GM18520 (cell line): ENCODE results near the gene TRMT61B.

ENCODE experiments used
- ATAC-seq: cut with Tn5 transposase; IDR thresholded peaks from one replicate; pipeline ENCODE4 v1.9.1; 2021; ENCODE audit not compliant: unreplicated experiment

Gene TRMT61B

DNA sequence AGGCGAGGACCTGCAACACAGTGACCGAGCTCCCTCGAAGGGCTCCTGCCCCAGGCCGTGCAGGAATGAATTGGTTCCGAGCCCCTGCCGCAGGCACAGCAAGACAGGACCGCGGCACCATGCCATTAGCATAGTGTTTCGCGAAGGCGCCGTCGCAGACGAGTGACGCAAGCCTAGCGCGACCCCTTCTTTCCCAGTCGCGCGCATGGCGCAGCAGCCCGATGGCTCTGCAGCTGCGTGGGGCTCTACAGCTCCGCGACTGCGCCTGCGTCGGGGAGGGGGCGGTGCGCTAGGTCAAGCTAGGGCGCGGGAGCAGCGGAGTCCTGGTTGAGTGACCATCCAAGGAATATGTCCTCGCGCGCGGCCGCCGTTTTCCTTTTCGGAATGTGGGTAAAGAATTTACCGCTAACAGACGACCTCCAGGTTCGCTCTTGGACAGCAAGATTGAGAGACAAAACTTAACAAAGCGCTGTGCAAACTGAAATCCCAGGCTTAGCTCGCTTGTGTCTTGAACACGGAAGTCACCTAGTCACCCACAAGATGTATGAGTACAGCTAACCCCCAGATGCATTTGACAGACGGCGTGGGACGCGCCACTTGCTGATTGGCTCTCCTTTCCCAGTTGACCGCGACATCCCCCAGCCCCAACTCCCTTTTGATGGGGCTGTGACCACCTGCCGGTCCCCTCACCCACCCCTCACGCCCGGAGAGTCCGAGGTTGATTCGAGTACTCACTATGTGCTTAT lies at the start of gene TRMT61B:
TRMT61B (minus strand) TSS at position 164 of the 746 bp plus-strand sequence; CDS start at position 132, 32 bp downstream.
- ATAC-seq, result peak; percentile 81

DNA sequence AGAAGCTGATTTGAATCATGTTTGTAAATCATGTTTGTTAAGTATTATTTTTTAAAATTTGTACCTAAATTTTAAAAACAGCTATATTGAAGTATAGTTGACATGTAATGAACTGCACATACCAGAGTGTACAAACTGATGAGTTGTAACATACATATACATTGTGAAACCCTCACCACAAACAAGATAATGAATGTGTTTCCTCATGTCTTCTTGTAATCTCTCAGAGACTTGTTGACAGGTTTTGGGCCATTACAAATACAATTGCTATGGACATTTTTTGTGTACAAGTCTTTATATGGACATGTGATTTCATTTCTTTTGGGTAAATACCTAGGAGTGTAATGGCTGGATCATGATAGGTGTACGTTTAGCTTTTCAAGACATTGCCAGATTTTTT lies 45.8 kb upstream of the TRMT61B start:
- no peak for ATAC-seq

DNA sequence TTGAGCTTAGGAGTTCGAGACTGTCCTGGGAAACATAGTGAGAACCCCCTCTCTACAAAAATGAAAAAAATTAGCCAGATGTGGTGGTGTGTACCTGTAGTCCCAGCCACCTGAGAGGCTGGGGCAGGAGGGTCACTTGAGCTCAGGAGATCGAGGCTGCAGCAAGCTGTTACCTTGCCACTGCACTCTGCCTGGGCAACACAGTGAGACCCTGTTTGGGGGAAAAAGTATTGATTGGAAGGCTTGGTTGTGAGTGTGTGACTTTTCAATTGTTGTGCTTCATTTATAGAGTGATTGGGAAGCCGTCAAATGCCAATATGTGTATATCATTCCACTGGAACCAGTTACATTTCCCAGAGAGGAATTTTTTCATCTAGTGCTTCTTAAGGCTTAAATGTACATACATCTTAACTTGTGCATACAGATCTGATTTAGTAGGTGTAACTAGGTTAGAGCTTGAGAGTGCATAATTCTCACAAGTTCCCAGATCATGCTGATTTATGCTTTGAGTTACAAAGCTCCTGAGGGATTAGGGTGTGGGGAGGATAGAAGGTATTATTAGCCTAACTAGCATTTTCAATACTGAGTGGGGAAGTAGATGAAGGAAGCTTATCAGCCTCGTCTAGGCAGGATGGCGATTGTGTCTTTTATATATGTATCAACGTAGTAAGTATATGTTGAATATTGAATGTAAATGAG lies 39.7 kb upstream of the TRMT61B start:
- no peak for ATAC-seq

DNA sequence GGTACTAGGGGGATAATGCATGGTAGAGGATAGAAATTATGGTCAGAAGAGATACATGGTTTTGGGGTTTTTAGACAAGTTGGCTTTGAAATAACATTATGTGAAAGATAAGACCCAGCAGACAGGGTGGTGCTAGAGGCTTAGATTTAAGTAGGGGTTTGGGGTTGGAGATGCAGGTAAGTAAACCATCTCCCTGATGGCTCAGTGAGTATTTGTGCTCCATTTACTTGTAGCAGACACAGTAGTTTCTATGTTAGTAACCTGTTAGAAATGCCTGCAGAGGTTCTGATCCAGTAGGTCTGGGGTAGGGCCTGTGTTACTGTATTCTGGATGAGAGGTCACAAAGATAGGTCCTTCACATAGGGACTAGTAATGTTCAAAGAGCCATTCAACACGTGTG lies 38.1 kb upstream of the TRMT61B start:
- ATAC-seq, result no peak

DNA sequence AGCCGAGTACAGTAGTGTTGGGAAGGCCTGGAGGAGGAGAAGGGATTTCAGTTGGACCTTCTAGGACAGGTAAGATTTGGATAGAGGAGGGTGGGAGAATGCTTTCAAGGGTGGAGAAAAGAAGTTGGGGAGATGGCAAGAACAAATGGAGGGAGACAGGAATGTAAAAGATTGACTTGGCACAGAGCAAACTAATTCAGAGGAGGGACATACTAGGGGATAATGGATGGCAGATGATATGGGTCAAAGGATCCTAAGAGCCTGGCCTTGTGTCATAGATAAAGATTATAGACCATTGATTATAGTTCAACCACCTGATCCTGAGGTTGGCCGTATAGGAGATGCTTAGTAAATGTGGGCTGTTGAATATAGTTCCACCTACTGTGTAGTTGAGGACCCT lies 36.7 kb upstream of the TRMT61B start:
- ATAC-seq, result no peak

DNA sequence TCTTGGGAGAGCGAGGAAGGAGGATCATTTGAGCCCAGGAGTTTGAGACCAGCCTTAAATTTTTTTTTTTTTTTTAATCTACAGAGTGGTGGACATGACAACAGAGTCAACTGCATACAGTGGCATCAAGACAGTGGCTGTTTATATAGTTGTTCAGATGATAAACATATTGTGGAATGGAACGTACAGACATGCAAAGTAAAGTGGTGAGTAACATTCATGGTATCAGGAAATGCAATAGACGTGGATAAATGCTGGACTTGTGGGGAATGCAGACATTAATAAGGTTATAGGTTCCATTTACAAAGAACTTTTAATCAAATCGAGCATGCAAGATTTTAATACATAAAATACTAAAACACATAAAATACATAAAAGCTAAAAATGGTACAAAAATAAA lies 36.3 kb upstream of the TRMT61B start:
- no peak for ATAC-seq

DNA sequence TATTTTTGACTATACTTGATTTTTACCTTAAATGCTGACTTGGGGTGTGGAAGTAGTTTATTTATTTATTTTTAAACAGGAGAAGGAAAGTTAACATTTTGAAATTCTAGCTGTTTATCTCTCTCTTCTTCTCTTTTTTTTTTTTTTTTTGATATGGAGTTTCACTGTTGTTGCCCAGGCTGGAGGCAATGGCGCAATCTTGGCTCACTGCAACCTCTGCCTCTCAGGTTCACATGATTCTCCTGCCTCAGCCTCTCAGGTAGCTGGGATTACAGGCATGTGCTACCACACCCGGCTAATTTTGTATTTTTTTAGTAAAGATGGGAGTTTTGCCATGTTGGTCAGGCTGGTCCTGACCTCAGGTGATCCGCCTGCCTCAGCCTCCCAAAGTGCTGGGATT lies 35.4 kb upstream of the TRMT61B start:
- no peak for ATAC-seq

DNA sequence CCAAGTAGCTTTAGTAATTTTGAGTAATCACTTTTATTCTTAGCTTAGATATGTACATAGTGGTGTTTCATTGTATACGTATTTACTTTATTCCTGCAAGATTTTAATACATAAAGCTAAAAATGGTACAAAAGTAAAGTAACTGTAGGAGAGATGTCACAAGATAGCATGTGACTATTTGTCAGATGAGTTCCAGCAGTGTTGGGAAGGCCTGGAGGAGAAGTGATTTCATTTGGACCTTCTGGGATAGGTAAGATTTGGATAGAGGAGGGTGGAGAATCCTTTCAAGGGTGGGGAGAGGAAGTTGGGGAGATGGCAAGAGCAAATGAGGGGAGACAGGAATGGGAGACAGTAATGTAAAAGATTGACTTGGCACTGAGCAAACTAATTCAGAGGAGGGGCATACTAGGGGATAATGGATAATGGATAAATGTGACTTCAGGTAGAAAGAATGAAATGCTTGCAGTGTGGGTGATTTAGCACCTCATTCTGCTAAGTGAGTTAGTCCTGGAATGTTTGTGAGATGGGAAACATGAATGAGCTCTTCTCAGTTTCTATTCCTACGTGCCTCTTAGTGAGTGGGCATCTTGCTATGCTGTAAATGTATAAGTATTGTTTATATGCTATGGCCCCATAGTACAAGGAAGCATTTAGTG lies 34.8 kb upstream of the TRMT61B start:
- ATAC-seq, result no peak

DNA sequence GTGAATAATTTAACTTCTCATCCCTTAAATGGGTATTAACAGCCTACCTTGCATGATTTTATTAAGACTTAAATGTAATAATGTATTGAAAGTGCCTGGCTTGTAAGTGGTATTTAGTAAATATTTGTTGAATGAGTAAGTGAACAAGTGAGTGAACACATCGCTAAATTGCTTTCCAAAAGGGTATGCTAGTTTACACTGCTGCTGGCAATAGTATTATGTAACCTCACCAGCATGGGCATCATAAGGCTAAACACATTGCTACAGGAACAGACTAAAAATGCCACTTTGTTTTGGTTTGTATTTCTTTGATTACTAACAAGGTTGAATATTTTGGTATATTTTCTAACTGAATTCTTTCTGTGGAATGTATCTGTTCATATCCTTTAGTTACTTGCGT lies 34.2 kb upstream of the TRMT61B start:
- ATAC-seq, result no peak

DNA sequence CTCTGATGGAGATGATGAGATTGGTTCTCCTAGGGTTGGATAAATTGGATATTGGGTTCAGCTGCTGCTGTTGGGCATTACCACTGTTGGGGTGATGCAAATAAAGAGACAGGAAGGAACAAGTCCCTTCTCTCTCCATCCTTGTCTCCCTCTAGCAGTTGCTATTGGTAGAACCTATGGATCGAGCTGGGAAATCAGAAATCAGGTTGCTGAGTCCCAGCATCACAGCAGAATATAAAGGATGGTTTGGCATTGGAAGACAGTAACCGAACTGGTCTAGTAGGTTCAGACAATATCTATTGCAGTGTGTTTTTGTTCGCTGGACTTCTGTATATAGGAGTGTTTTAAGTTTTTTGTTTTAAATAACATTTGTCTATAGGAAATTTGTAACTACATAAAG lies 32.5 kb upstream of the TRMT61B start:
- no peak for ATAC-seq

DNA sequence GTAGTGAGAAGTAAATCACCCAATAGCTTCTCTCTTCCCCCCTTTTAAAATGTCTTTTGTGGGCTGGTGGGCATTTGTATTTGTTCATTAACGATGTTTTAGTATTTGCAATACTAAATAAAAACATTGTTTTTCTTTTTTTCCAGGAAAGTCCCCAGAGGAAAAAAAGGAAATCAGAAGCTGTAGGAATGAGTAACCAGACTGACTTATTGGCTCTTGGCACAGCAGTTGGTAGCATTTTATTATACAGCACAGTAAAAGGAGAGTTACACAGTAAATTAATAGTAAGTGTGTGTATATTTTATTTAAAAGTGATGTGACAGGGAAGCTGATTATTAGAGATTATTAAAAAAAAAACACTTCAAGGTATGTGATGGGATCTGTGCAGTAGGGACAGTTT lies 31.7 kb upstream of the TRMT61B start:
- no peak for ATAC-seq

DNA sequence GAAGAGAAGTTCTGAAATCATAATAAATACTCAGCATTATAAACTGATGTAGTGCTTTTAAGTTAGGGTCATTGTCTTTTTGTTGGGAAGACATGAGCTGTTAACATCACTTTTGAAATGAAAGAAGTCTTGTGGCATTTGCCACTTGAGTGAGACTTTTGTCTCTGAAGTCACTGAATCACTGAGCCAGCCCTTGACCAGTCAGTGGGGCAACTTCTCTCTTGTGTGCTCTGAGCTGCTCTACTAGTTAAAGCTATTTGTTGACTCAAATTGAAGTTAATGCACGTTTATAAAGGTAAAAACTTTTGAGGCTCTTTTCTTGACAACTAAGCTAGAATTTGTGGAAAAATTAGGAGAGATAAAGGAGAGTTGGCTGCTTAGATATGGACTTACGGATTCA lies 31.1 kb upstream of the TRMT61B start:
- no peak for ATAC-seq

DNA sequence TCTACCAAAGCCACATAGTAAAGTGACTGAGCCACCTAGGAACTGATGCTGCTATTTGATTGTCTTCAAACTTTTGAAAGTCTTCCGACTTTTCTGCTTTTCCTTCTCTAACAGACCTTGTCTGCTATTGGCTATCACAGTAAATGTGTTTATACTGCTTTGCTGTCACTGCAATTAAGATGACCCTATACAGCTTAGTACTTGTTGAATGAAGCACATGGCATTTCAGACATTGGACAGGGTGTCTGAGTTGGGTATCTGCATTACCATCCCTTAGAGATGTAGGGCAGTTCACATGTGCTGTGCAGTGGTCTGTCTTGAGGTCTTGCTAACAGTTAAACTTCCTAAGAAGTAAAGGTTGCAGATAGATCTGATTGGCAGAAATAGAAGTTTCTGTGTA lies 27.9 kb upstream of the TRMT61B start:
- no peak for ATAC-seq

DNA sequence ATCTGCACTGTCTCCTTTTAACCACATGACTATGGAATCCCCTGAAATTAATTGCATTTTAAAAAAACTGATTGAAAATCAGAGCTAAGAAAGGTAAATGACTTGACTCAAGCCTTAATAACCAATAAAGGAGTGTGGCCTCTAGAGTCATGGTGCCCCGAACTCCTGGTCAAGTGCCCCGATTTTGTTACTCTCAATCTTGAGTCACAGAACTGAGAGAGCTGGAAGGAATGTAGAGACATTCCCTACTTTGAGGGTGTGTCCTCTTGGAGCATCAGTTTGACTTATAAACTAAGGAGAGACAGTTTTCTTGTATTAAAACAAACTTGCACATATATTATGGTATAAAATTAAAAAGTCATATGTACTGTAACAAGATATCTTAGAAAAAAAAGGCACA lies 26.8 kb upstream of the TRMT61B start:
- ATAC-seq, result no peak

DNA sequence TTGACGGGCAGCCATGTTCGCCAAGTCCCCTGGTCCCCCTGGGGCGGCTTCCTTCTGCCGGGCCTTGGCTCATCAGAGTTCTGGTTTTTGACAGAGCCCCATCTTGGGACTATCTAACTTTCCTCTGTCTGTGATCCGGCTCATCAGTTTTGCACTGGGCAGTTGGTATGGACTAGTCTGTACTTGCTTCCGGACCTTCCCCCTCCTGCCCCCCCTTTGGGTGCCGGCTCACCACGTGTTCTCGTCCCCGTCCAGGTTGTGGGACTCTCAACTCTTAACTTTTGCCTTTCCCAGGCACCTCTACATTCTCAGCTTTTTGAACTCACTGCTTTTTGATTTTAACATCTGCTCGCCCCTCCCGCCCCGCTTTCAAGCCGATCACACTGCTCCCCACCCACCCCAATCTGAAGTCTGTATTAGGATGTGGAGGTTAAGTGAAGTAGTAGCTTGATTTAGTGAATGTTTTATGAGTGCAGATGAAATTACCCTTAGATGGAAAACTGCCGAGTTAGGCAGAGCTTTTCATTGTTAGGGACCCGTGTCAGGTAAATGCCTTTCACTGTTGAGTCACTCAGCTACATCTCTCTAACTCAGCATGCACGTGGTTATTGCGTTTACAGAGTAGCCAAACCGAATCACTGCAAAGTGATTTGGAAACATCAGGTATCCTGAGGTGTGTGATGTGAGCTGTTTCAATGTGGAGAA lies 25.2 kb upstream of the TRMT61B start:
- ATAC-seq, result no peak

DNA sequence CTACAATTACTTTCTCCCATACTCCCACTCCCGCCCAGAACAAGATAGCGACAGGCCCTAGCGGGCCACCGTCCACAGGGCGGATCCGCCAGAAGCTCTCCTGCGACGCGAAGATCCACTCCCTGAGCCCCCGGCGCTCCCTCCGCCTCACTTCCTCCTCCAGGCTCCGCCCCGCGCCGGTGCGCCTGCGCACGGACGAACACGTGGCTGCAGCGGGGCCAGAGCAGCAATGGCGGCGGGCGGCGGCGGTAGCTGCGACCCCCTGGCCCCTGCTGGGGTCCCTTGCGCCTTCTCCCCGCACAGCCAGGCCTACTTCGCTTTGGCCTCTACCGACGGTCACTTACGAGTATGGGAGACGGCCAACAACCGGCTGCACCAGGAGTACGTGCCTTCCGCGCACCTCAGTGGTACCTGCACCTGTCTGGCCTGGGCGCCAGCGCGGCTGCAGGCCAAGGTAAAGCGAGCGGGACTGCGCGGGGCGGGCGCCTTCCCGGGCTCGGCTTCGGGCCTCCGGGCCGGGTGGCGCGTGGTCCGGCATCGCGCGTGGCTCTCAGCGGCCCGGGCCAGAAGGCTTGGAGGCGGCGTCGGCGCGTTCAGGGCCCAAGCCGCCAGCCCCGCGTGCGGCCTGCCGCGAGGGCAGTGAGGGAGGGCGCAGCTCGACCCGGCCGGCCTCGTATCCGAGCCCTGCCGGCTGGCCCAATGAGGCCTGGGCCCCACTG lies 24.5 kb upstream of the TRMT61B start, which contains the start of gene WDR43:
WDR43 (plus strand) TSS at position 198 of the 719 bp plus-strand sequence; CDS start at position 230, 32 bp downstream.
- ATAC-seq, result peak; percentile 75

DNA sequence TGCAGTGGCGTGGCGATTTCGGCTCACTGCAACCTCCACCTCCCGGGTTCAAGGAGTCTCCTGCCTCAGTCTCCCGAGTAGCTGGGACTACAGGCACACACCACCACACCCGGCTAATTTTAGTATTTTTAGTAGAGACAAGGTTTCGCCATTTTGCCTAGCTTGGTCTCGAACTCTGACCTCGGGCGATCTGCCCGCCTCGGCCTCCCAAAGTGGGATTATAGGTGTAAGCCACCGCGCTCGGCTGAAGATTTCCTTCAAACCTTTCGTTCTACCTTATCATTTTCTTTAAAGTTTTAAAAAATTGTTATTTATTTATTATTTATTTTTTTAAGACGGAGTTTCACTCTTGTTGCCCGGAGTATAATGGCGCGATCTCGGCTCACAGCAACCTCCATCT lies 23.4 kb upstream of the TRMT61B start:
- ATAC-seq, result no peak

DNA sequence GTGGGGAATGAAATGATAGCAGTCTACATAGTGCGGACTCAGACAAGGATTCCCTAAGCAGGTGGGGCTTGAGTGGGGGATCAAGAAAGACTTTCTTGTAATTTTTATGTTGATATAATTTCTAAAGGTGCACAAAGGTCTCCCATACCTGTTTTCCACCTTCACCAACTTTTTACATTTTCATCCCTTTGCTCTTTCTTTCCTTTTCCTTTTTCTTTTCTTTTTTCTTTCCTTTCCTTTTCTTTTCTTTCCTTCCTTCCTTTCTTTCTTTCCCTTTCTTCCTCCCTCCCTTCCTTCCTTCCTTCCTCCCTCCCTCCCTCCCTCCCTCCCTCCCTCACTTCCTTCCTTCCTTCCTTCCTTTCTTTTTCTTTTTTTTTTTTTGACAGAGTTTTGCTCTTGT lies 10.1 kb upstream of the TRMT61B start:
- no peak for ATAC-seq

DNA sequence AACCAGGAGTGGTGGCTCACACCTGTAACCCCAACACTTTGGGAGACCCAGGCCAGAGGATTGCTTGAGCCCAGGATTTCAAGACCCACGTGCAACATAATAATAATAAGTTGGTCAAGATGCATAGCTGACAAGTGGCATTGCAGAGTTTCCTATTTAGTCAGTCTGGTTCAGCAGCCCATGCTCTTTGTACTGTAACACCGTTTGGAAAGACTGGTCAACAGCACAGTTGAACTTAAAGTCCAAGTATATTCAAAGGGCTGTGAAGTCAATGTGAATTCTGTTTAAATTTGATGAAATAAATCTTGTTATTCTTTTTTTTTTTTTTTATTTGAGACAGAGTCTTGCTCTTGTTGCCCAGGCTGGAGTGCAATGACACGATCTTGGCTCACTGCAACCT lies 1.5 kb upstream of the TRMT61B start:
- ATAC-seq, result no peak

DNA sequence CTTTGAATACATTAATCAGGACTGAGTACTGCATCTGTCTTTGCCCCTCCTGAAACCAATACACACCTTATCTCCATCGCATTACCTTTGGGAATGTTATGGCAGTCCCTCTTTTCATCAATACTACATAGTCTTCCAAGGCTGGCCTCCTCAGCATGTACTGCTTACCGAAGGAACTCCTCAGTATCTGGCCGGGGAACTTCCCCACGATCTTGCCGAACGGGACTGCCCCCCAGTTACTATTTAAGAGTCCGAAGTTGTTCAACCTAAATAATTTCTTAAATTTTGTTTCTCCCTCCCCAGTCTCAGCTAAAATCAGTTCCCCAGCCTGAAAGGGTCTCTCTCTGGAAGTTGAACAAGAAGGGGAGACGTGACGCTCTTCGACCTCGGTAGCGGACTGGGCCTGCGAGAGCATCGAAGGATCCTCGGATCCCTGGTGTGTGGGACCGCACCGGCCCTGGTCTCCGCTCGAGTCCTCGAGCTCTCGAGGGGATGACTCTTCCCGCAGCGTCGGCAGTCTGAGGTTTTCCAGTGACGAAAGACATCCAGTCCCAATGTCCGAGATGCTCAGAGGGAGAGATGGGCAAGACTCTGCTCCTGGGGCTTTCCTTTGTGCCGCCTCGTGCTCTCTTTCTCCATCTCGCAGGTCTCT lies 489 bp downstream of the TRMT61B start:
- ATAC-seq, result no peak
